Epithelial cell of proximal tubule (primary cell): ENCODE results near the gene SOX10. TPM values are rescaled to one million over a fixed set of nuclear protein-coding genes. Genes with fewer than 3 reads are reported as not detected.
A peak's percentile ranks its signal among the peaks of the same experiment; 100 is the strongest.
"Not testable (repeated sequence)": the region's sequence is repeated elsewhere in the genome, so short reads cannot be mapped to it uniquely, and the experiment has no call there.

Experiments
- DNase-seq: peaks from one replicate; pipeline ENCODE4 v3.0.0-alpha.2; 2011; ENCODE audit warnings: low read depth
- H3K4me3 ChIP-seq: 2 replicates; pipeline ENCODE4 v1.5.1; 2011; ENCODE audit warnings: low read depth, mild to moderate bottlenecking, low read length
- total RNA-seq: library from RNA; depleted of rRNA; stranded (reverse); fragments of >200 nt; gene quantifications from 2 replicates; pipeline ENCODE4 v1.2.3, GENCODE V29; 2015
- TF ChIP-seq, protein P1 (sequence below): conservative IDR thresholded peaks from 2 replicates; pipeline ENCODE4 v1.5.1; 2012; ENCODE audit warnings: low read depth, mild to moderate bottlenecking, low read length

SOX10 gene
- total RNA-seq, 1 donor from 2014 or later: not detected

DNA sequence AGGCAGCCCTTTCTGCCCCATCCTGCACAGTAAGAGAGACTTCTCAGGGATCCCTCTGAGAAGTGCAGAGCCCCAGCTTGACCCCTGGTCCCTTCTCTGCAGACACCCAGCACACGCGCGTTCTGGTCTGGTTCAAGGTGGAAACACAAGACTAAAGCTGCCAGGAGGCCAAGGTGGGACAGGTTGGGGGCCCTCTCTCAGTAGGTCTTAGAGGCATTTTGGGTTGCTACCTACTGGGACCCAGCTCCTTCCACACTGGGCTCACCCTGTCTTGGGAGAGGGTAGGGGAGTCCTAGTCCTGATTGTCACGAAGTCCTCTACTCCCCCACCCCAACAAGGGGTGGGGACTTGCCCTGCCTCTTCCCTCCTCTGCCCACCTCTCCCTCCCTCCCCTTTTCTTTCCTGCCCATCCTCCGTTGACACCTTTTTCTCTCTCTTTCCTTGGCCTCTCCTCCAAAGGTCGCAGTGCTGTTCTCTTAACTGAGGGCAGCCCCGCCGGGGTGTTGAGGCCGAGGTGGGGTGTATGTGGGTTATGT is 763 bp upstream of the SOX10 start:
- no peak overlapping the region for H3K4me3 ChIP-seq
- DNase-seq: no peak
- TF ChIP-seq, protein P1, sequence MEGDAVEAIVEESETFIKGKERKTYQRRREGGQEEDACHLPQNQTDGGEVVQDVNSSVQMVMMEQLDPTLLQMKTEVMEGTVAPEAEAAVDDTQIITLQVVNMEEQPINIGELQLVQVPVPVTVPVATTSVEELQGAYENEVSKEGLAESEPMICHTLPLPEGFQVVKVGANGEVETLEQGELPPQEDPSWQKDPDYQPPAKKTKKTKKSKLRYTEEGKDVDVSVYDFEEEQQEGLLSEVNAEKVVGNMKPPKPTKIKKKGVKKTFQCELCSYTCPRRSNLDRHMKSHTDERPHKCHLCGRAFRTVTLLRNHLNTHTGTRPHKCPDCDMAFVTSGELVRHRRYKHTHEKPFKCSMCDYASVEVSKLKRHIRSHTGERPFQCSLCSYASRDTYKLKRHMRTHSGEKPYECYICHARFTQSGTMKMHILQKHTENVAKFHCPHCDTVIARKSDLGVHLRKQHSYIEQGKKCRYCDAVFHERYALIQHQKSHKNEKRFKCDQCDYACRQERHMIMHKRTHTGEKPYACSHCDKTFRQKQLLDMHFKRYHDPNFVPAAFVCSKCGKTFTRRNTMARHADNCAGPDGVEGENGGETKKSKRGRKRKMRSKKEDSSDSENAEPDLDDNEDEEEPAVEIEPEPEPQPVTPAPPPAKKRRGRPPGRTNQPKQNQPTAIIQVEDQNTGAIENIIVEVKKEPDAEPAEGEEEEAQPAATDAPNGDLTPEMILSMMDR: no peak

DNA sequence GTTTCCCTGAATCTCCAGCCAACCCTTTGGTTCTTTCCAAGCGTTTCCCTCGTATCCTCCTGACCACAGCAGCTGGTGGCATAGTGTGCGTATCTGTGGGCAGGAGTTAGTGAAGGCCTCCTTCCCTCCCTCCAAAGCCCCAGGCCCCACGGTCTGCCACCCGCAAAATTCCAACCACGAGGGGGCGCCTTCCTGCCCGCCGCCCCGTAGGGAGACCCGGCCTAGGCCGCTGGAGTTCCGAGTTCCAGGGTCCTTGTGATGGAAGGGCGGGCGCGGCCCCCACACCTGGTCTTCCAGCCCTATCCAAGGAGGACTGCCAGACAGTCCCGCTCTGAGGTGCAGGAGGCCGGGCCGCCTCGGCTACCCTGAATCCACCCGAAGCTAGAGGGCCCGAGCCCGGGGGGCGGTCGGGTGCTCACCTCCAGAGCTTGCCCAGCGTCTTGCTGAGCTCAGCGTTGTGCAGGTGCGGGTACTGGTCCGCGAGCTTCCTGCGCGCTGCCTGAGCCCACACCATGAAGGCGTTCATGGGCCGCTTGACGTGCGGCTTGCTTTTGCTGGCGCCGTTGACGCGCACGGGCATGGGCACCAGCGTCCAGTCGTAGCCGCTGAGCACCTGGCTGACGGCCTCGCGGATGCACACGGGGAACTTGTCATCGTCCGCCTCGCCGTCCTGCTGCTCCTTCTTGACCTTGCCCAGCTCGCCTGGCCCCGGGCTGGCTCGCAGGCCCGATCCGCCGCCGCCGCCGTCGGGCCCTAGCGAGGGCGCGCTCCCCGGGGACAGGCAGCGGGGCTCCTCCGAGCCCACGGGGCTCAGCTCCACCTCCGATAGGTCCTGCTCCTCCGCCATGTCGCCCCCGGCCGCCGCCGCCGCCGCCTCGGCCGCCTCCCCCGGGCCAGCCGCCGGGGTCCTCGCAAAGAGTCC is 1.2 kb downstream of the SOX10 start:
- H3K4me3 ChIP-seq: no peak overlapping the region
- no peak for DNase-seq
- TF ChIP-seq, protein P1: peak; percentile 33

DNA sequence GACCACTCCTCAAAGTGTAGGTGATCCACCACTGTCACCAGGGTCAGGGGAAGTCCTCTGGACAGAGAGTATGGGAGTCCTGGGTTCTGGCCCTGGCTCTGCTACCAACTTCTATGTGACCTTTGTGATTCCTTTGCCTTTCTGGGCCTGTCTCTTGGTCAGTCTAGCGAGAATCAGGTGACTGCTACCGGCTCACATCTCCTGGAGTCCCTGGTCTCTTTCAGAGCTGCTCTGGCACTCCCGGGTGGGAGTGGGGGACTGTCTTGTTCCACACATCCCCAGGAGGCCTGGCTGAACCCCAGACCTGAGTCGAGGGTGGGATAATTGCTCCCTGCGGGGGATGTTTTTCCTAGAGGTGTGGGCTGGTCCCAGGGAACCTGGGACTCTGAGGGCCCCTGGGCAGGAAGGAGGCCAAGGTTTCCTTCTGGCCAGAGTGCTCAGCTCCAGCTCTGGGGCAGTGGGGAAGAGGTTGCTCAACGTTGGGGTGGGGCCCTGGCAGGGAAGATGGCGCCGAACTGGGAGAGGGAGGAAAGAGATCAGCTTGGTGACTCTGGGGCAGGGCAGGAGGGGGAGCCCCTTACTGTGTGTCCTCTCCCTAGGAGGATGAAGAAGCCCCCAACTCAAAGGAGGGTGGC is 2.1 kb downstream of the SOX10 start:
- DNase-seq: no peak
- TF ChIP-seq, protein P1: no peak
- no peak overlapping the region for H3K4me3 ChIP-seq

DNA sequence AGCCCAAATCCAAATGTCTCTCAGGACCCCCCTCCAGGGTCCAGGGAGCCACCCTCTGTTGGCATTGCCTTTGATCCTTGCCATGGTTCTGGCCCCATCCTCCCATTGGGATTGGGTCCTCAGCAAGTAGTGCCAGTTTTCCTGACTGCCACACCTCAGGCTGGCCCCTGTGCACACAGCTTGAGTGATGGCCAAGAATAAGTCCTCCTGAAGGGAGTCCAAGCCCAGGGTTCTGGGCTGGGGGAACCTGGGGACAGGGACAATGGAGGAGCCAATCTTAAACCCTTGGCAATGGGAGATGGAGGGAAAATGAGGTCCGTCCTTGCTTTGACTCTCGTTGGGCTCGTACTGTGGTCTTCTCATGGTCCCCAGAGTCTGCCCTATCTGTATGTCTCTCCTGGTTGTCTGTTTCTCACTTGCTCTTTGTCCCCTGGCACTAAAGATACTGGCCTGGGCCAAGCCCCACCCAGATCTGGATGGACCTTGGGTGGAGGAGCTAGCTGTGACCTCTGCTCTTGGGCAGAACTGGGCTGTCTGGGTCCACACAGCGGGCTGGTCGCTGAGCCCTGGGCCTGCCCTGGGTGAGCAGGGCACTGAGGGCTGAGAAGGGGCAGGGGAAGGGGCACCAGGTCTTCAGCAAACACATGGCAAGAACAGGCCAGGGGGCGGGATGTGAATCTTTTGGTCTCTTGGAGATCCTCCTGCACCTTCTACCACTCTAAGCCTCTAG is 2.9 kb downstream of the SOX10 start:
- TF ChIP-seq, protein P1: no peak

DNA sequence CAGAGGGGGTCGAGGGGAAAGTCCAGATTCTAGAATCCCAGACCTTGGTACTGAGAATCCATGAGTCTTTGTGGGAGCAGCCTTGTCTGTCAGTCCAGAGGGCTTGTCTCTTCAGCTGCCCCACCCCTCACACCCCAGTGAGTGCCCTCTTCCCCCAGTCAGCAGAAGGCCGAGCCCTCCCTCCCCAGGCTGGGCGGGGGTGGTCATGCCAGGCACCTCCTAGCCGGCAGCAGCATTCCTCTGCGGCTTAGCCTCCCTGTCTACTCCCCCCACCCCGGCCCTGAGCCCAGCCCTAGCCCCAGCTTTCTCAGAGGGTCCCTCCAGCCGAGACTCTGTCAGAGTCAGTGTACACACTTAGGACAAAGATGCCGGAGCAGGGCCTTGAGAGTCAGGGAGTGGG is 4.6 kb downstream of the SOX10 start:
- TF ChIP-seq, protein P1: no peak
- H3K4me3 ChIP-seq: no peak overlapping the region
- no peak for DNase-seq

More for the DNA sequence above, 2.9 kb downstream of the SOX10 start:
- no peak overlapping the region for H3K4me3 ChIP-seq
- no peak for DNase-seq

DNA sequence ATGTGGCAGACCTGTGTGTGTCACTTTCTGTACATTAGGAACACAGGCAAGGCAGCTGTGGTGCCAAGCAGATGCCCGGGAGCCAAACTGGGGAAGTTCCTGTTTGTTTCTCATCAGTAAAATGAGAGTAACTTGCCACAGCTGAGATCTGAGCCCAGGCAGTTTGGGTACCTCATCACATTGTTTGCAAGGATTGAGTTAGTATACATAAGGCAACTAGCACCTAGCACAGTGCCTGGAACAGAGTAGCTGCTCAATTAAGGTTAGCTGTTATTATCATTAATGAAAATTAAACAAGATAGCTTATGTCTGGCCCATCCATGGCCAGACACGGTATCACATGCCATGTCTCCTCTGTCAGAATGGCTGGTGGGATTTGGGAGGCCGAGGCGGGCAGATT is 7.8 kb downstream of the SOX10 start:
- TF ChIP-seq, protein P1: no peak
- H3K4me3 ChIP-seq: no peak overlapping the region
- no peak for DNase-seq

DNA sequence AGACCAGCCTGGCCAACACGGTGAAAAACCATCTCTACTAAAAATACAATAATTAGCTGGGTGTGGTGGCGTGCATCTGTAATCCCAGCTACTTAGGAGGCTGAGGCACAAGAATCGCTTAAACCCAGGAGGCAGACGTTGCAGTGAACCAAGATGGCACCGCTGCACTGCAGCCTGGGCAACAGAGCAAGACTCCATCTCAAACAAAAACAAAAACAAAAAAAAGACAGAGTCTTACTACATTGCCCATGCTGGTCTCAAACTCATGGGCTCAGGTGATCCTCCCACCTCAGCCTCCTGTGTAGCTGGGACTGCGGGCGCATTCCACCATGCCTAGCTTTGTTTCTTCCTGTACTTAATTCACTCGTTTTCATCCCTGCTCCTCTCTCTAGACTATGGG is 8.3 kb downstream of the SOX10 start:
- H3K4me3 ChIP-seq, DNase-seq: not testable (repeated sequence)
